ENCODE measurements around the gene SLC22A25. TPM values are rescaled to one million over a fixed set of nuclear protein-coding genes. Genes with fewer than 3 reads are reported as not detected.

The SLC22A25 gene
- total RNA-seq, 1 experiment from 2014 or later: not detected

GRCh38 chr11:63226488-63227114, 16.8 kb downstream of the SLC22A25 start (continued):
- TF ChIP-seq CEBPB (IDR thresholded peaks at IDR 0.05; ENCODE audit: low read depth): no peak

DNA sequence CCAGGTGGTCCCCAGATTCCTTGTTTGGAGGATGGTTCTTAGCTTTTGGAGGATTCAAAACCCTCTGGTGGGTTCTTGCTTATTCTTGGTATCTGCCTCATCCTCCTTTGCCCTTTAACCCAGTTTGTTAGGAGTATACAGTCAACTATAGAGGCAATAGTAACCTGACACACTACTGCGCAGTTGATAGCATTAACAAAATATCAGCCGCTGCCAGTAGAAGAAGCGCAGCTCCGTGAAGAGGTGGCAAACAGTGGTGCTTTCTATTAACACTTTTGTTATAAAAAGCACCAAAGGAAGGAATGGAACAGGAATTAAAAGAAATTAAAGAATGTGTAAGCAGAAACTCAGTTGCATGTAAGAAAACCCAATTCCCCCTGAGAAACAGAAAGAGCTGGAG, 29.3 kb downstream of the SLC22A25 start:
- ChIA-PET RAD21 (ENCODE audit: low non-redundant PET in 1 of 2, low total read pairs in 2 of 2, uncharacterized antibody in 2 of 2, unreplicated experiment in 2 of 2) (no interaction called here), CTCF (interaction anchor here (0.7 to 1.9 kb wide), 5 partner anchors 86 to 307 kb away, joined by 3 to 12 read pairs (median 4); no protein-coding TSS in a partner anchor), POLR2A (no interaction called here)
- Histone ChIP-seq H3K79me2 (ENCODE audit: insufficient read depth, low read length) (no peaks in the 10 kb centered on the region), H3K27me3 (ENCODE audit: insufficient read depth, low read length) (peaks cover 34% of the 10 kb centered on the region), H3K9me3 (ENCODE audit: control insufficient read depth in 1 of 2, insufficient read depth in 1 of 2, low read depth in 1 of 2, low read length in 2 of 2) (no peaks in the 10 kb centered on the region), H3K9me2 (ENCODE audit: insufficient read depth) (no peaks in the 10 kb centered on the region), H3K4me1 (ENCODE audit: control insufficient read depth in 1 of 2, insufficient read depth in 2 of 2, low read length in 2 of 2) (no peaks in the 10 kb centered on the region), H3K4me2 (ENCODE audit: low read length) (no peak overlapping the region), H2AFZ (ENCODE audit: low read depth, low read length, poor library complexity, severe bottlenecking) (no peak overlapping the region), H3K4me3 (replicated peaks in 1 of 2; ENCODE audit: low read depth in 1 of 2, low read length in 2 of 2) (no peak overlapping the region), H3K9ac (ENCODE audit: low read length) (no peak overlapping the region), H4K20me1 (ENCODE audit: insufficient read depth) (no peaks in the 10 kb centered on the region), H3K27ac (ENCODE audit: low read depth, low read length) (no peak overlapping the region), H3K36me3 (ENCODE audit: control insufficient read depth in 1 of 2, insufficient read depth in 2 of 2, low read length in 2 of 2) (no peaks in the 10 kb centered on the region)
- no peak for TF ChIP-seq REST (IDR thresholded peaks at IDR 0.05; ENCODE audit: low read depth)
- TF ChIP-seq RAD21 (IDR thresholded peaks at IDR 0.05; ENCODE audit: low read depth): no peak
- no peak for TF ChIP-seq ATF3 (IDR thresholded peaks at IDR 0.05)
- TF ChIP-seq ELF1 (IDR thresholded peaks at IDR 0.05; ENCODE audit: borderline replicate concordance, low read depth): no peak
- no peak for TF ChIP-seq EZH2 (IDR thresholded peaks at IDR 0.05)
- TF ChIP-seq ZBTB33 (IDR thresholded peaks at IDR 0.05; ENCODE audit: extremely low read depth, insufficient replicate concordance, low read length): no peak
- no peak for TF ChIP-seq ZFX (IDR thresholded peaks at IDR 0.05)
- TF ChIP-seq EGR1 (IDR thresholded peaks at IDR 0.05; ENCODE audit: low read depth): no peak
- TF ChIP-seq CEBPB (IDR thresholded peaks at IDR 0.05; ENCODE audit: low read depth): no peak
- TF ChIP-seq SP1 (IDR thresholded peaks at IDR 0.05; ENCODE audit: low read depth): no peak
- TF ChIP-seq EZH2phosphoT487 (IDR thresholded peaks at IDR 0.05; ENCODE audit: borderline replicate concordance): no peak
- no peak for TF ChIP-seq SRF (IDR thresholded peaks at IDR 0.05; ENCODE audit: low read depth)
- TF ChIP-seq POLR2A (IDR thresholded peaks at IDR 0.05; ENCODE audit: borderline replicate concordance, extremely low read depth, insufficient read depth, insufficient read length): no peak
- no peak for TF ChIP-seq POLR2AphosphoS5 (IDR thresholded peaks at IDR 0.05; ENCODE audit: low read depth, low read length)
- intact Hi-C loops (cut with micrococcal nuclease): loop anchor here (5.0 to 10.0 kb wide), 2 partner anchors 87 to 421 kb away; no protein-coding TSS in a partner anchor
- DNase-seq (ENCODE audit: low read depth, low spot score) (no peak), ATAC-seq (no peak)
- no TSS peak for BruUV-seq (replicated peaks)

All from HCT116 (cell line).